ENCODE data around the gene ALDH1L1. TPM values are rescaled to one million over a fixed set of nuclear protein-coding genes. Genes with fewer than 3 reads are reported as not detected.

Gene ALDH1L1
- total RNA-seq, 4 donors from 2014 or later: 2.3 to 8.1 (median 6.0) TPM

DNA sequence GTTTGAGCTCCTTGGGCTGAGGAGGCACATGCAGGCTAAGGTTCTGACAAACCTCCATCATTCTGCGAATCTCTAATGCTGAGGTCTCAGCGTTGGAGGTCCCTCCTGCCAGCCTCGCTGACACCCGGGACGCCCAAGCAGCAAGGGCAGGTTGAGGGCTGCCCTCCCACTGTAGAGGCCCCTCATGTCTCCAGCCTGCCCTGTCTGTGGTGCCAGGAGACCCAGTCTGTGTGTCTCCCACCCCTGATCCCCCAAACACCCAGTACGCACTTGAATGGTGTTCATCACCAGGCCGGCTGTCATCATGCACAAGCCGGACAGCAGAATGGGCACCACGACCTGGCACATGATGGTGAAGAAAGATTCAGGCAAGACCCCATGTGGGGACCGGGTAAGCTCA is 124.3 kb downstream of the ALDH1L1 start:
- WGBS, 2 donors: 96 to 98% methylated on average over 10 of the region's 10 CpGs
- intact Hi-C loops (cut with DNase I; ENCODE audit: low total_unique reads): no loop called here
- peak in 1 of 2 donors; percentile 65 for DNase-seq (ENCODE audit: low spot score in 2 of 2)
- H3K4me3 ChIP-seq (ENCODE audit: low read depth, poor library complexity, severe bottlenecking): no peak overlapping the region
- TF ChIP-seq, protein P1, sequence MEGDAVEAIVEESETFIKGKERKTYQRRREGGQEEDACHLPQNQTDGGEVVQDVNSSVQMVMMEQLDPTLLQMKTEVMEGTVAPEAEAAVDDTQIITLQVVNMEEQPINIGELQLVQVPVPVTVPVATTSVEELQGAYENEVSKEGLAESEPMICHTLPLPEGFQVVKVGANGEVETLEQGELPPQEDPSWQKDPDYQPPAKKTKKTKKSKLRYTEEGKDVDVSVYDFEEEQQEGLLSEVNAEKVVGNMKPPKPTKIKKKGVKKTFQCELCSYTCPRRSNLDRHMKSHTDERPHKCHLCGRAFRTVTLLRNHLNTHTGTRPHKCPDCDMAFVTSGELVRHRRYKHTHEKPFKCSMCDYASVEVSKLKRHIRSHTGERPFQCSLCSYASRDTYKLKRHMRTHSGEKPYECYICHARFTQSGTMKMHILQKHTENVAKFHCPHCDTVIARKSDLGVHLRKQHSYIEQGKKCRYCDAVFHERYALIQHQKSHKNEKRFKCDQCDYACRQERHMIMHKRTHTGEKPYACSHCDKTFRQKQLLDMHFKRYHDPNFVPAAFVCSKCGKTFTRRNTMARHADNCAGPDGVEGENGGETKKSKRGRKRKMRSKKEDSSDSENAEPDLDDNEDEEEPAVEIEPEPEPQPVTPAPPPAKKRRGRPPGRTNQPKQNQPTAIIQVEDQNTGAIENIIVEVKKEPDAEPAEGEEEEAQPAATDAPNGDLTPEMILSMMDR (IDR thresholded peaks at IDR 0.05): no peak
- TF ChIP-seq POLR2A (IDR thresholded peaks at IDR 0.05): no peak

DNA sequence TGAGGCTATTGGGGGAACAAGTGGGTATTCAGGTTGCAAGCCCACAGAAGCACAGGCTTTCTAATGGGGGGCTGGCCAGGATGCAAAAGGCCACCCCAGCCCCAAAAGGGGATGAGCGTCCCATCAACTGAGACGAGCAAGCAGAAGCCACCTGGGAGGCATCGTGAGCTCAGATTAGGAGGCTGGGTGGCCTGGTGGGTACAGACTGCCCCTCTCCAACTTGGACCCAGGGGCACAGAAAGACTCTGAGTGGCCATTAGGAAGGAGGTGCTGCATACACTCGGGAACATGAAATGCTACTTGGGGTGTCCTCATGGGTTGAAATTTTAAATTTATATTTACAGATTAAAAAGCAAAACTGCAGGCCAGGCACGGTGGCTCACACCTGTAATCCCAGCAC is 125.5 kb downstream of the ALDH1L1 start:
- H3K4me3 ChIP-seq (ENCODE audit: low read depth, poor library complexity, severe bottlenecking): no peak overlapping the region
- DNase-seq (ENCODE audit: low spot score in 2 of 2): no peak
- intact Hi-C loops (cut with DNase I; ENCODE audit: low total_unique reads): no loop called here
- WGBS, 2 donors: 93 to 95% methylated on average over 5 of the region's 5 CpGs
- TF ChIP-seq POLR2A (IDR thresholded peaks at IDR 0.05): no peak
- TF ChIP-seq, protein P1 (IDR thresholded peaks at IDR 0.05): no peak

DNA sequence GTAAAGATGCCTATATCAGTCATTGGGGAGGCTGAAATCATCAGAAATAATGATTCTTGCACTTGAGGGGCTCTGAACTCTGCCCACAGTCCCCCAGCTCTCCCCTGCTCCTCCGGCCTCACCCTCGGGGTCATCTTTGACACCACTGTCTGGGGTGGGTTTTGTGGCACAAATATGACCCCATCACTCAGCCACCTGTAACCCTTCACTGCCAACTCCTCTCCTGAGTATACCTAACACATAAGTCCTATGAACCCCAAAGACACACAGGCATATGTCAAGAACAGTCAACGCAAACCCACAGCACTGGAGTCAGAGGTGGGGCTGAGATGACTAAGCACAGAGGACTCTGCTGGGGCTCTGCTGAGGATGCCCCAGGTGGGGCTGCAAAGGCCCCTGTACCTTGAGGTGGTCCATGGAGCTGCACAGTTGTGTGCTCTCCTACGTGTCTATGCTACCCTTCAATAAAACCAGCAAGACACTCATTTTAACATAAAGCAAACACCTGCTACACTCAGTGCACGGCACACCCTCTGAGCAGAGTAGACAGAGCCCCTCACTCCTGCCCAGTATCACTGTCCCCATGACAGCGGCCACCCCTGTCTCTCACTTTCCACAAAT is 126.3 kb downstream of the ALDH1L1 start:
- H3K4me3 ChIP-seq (ENCODE audit: low read depth, poor library complexity, severe bottlenecking): no peak overlapping the region
- TF ChIP-seq, protein P1 (IDR thresholded peaks at IDR 0.05): no peak
- TF ChIP-seq POLR2A (IDR thresholded peaks at IDR 0.05): no peak
- no peak for DNase-seq (ENCODE audit: low spot score in 2 of 2)
- WGBS, 2 donors: 94% methylated on average over 6 of the region's 6 CpGs
- intact Hi-C loops (cut with DNase I; ENCODE audit: low total_unique reads): no loop called here

Other genes starting within 250 kb of the ALDH1L1 start
- 10 to 100 TPM in 2 of 4 donors, 1 to 10 TPM in 2; 4.0 to 19.9 (median 10.0) TPM for gene ROPN1B, start 211.4 kb downstream of the ALDH1L1 start, total RNA-seq
- gene SLC41A3, start 96.5 kb downstream of the ALDH1L1 start, total RNA-seq: 10 to 100 TPM; 31.6 to 41.1 (median 37.3) TPM
- gene KLF15, start 176.8 kb upstream of the ALDH1L1 start, total RNA-seq: 10 to 100 TPM in 3 of 4 donors, 1 to 10 TPM in 1; 9.6 to 31.3 (median 19.2) TPM
- not detected for gene CFAP100, start 214.3 kb upstream of the ALDH1L1 start, total RNA-seq